IMR-90 (cell line): ENCODE measurements around the gene NYAP1. TPM values are rescaled to one million over a fixed set of nuclear protein-coding genes. Genes with fewer than 3 reads are reported as not detected.
A peak's percentile ranks its signal among the peaks of the same experiment; 100 is the strongest.

Source experiments
- ATAC-seq: fragments of 200-7000 bp; cut with Tn5 transposase; 2 replicates; pipeline ENCODE4 v1.9.1; 2020; ENCODE audit warnings: low read depth, mild to moderate bottlenecking, moderate library complexity
- BruUV-seq: library from RNA; stranded (reverse); fragments of 400-500 nt; replicated peaks from 2 replicates; lab custom pipeline; 2021; lab: Mats Ljungman, UMichigan
- CTCF ChIA-PET: fragments of 300-600 bp; formaldehyde crosslinking; extraction: SDS; loops from one replicate; lab custom pipeline; 2021; ENCODE audit warnings: antibody characterized with exemption; lab: Yijun Ruan, JAX
- POLR2A ChIA-PET: fragments of 300-600 bp; sonication (Branson Sonifier 250); formaldehyde crosslinking; loops from one replicate; lab custom pipeline; 2022; ENCODE audit warnings: antibody characterized with exemption; ENCODE audit not compliant: unreplicated experiment; lab: Charles Lee
- DNase-seq: peaks from one replicate; pipeline ENCODE4 v3.0.0; 2013
- H2AFZ ChIP-seq: replicated peaks from 2 replicates; pipeline ENCODE3; 2013; ENCODE audit warnings: low read length, mild to moderate bottlenecking; ENCODE audit not compliant: poor library complexity
- H2AK5ac ChIP-seq: 2 replicates; pipeline ENCODE4 v1.6.1; 2013; ENCODE audit warnings: low read depth, low read length, inconsistent platforms
- H2AK9ac ChIP-seq: replicated peaks from 2 replicates; pipeline ENCODE3; 2013; ENCODE audit warnings: mild to moderate bottlenecking, low read depth, low read length, moderate library complexity; ENCODE audit not compliant: poor library complexity
- H2BK120ac ChIP-seq: 2 replicates; pipeline ENCODE4 v1.6.1; 2013; ENCODE audit warnings: low read depth, low read length, inconsistent platforms
- H2BK15ac ChIP-seq: 3 replicates; pipeline ENCODE4 v1.6.1; 2013; ENCODE audit warnings: low read depth, low read length, inconsistent platforms
- H2BK20ac ChIP-seq: 2 replicates; pipeline ENCODE4 v1.6.1; 2013; ENCODE audit warnings: low read depth, mild to moderate bottlenecking, inconsistent platforms, low read length, moderate library complexity
- H2BK5ac ChIP-seq: 2 replicates; pipeline ENCODE4 v1.6.1; 2013; ENCODE audit warnings: mild to moderate bottlenecking, low read depth, low read length, inconsistent platforms; ENCODE audit not compliant: poor library complexity, severe bottlenecking
- H3K14ac ChIP-seq: replicated peaks from 2 replicates; pipeline ENCODE4 v1.6.1; 2013; ENCODE audit warnings: low read depth, low read length, inconsistent platforms
- H3K18ac ChIP-seq: 2 replicates; pipeline ENCODE4 v1.6.1; 2013; ENCODE audit warnings: low read depth, low read length, control low read depth
- H3K23ac ChIP-seq: 2 replicates; pipeline ENCODE4 v1.6.1; 2013; ENCODE audit warnings: low read depth, low read length, inconsistent platforms
- H3K27ac ChIP-seq: 2 replicates; pipeline ENCODE4 v1.5.1; 2013; ENCODE audit warnings: mild to moderate bottlenecking, control low read depth, low read length; ENCODE audit not compliant: insufficient read depth
- H3K27me3 ChIP-seq: 2 replicates; pipeline ENCODE4 v1.6.1; 2013; ENCODE audit warnings: low read length; ENCODE audit not compliant: control insufficient read depth, insufficient read depth
- H3K36me3 ChIP-seq: 2 replicates; pipeline ENCODE4 v1.6.1; 2013; ENCODE audit warnings: low read length, mixed read lengths; ENCODE audit not compliant: control insufficient read depth, insufficient read depth
- H3K4ac ChIP-seq: 2 replicates; pipeline ENCODE4 v1.6.1; 2013; ENCODE audit warnings: low read depth, low read length, inconsistent platforms
- H3K4me1 ChIP-seq: 2 replicates; pipeline ENCODE4 v1.6.1; 2013; ENCODE audit warnings: low read length, mixed read lengths; ENCODE audit not compliant: control insufficient read depth, insufficient read depth
- H3K4me2 ChIP-seq: 2 replicates; pipeline ENCODE4 v1.6.1; 2013; ENCODE audit warnings: low read depth, mild to moderate bottlenecking, control low read depth, low read length, moderate library complexity
- H3K4me3 ChIP-seq: 2 replicates; pipeline ENCODE4 v1.5.1; 2013; ENCODE audit warnings: low read depth, mild to moderate bottlenecking, control low read depth, low read length, moderate library complexity; ENCODE audit not compliant: insufficient read depth
- H3K56ac ChIP-seq: 2 replicates; pipeline ENCODE4 v1.6.1; 2013; ENCODE audit warnings: low read length, inconsistent platforms; ENCODE audit not compliant: insufficient read depth; ENCODE audit errors: extremely low read depth
- H3K79me1 ChIP-seq, 2 experiments: 2 replicates each; pipeline ENCODE4 v1.6.1; 2013; ENCODE audit warnings: low read length in 2 of 2, inconsistent platforms in 1 of 2, low read depth in 1 of 2
- H3K9ac ChIP-seq: 2 replicates; pipeline ENCODE4 v1.6.1; 2013; ENCODE audit warnings: low read depth, low read length, control low read depth
- H3K9me1 ChIP-seq: 2 replicates; pipeline ENCODE4 v1.6.1; 2013; ENCODE audit warnings: low read length, inconsistent platforms; ENCODE audit not compliant: insufficient read depth
- H3K9me3 ChIP-seq: 2 replicates; pipeline ENCODE4 v1.6.1; 2013; ENCODE audit warnings: low read length; ENCODE audit not compliant: control insufficient read depth, insufficient read depth
- H4K20me1 ChIP-seq: 2 replicates; pipeline ENCODE4 v1.6.1; 2013; ENCODE audit warnings: low read length, inconsistent platforms; ENCODE audit not compliant: insufficient read depth
- H4K5ac ChIP-seq: 2 replicates; pipeline ENCODE4 v1.6.1; 2013; ENCODE audit warnings: mild to moderate bottlenecking, low read depth, low read length, control low read depth
- H4K8ac ChIP-seq, 2 experiments: 2 replicates each; pipeline ENCODE4 v1.6.1; 2013; ENCODE audit warnings: low read depth in 2 of 2, low read length in 2 of 2, control low read depth in 1 of 2, inconsistent platforms in 1 of 2
- H4K91ac ChIP-seq: 2 replicates; pipeline ENCODE4 v1.6.1; 2013; ENCODE audit warnings: low read depth, low read length, inconsistent platforms; ENCODE audit not compliant: insufficient read depth
- BHLHE40 ChIP-seq: fragments of 150-350 bp; IDR thresholded peaks from 2 replicates; pipeline ENCODE4 v1.6.1; 2016; ENCODE audit warnings: mild to moderate bottlenecking, low read depth, low read length
- CHD1 ChIP-seq: IDR thresholded peaks from 2 replicates; pipeline ENCODE4 v1.6.1; 2012; ENCODE audit warnings: low read depth, low read length, improper control_type of control experiment
- CTCF ChIP-seq: conservative IDR thresholded peaks from 2 replicates; pipeline ENCODE4 v1.5.1; 2012; ENCODE audit warnings: mild to moderate bottlenecking, low read depth, low read length, improper control_type of control experiment
- FOS ChIP-seq: fragments of 150-350 bp; IDR thresholded peaks from 2 replicates; pipeline ENCODE4 v1.6.1; 2016; ENCODE audit warnings: low read depth, low read length
- MAFK ChIP-seq: IDR thresholded peaks from 2 replicates; pipeline ENCODE4 v1.6.1; 2012; ENCODE audit warnings: low read depth, low read length, improper control_type of control experiment
- MAZ ChIP-seq: IDR thresholded peaks from 2 replicates; pipeline ENCODE4 v1.6.1; 2012; ENCODE audit warnings: low read depth, mild to moderate bottlenecking, low read length, improper control_type of control experiment, moderate library complexity, borderline replicate concordance
- MXI1 ChIP-seq: IDR thresholded peaks from 2 replicates; pipeline ENCODE4 v1.6.1; 2012; ENCODE audit warnings: low read depth, mild to moderate bottlenecking, low read length, moderate library complexity, borderline replicate concordance
- POLR2A ChIP-seq: IDR thresholded peaks from 2 replicates; pipeline ENCODE4 v1.6.1; 2012; ENCODE audit warnings: mild to moderate bottlenecking, low read depth, low read length
- RAD21 ChIP-seq: IDR thresholded peaks from 2 replicates; pipeline ENCODE4 v1.6.1; 2012; ENCODE audit warnings: low read length, improper control_type of control experiment
- RCOR1 ChIP-seq: IDR thresholded peaks from 2 replicates; pipeline ENCODE4 v1.6.1; 2012; ENCODE audit warnings: mild to moderate bottlenecking, low read length, improper control_type of control experiment; ENCODE audit not compliant: insufficient replicate concordance
- RFX5 ChIP-seq: IDR thresholded peaks from 2 replicates; pipeline ENCODE4 v1.8.0; 2012; ENCODE audit warnings: low read depth, mild to moderate bottlenecking, low read length, moderate library complexity
- SMC3 ChIP-seq: fragments of 150-350 bp; IDR thresholded peaks from 2 replicates; pipeline ENCODE4 v1.6.1; 2016; ENCODE audit warnings: low read depth, mild to moderate bottlenecking, antibody characterized with exemption, low read length, moderate library complexity
- USF2 ChIP-seq: fragments of 150-350 bp; IDR thresholded peaks from 2 replicates; pipeline ENCODE4 v1.6.1; 2017; ENCODE audit warnings: mild to moderate bottlenecking, antibody characterized with exemption, low read length, low read depth
- WGBS, 2 experiments: methylation state at CpG; one replicate each; pipeline versions ENCODE4 v1.1.5 to v1.1.7; 2013; ENCODE audit warnings: missing lambda C conversion rate in 2 of 2; ENCODE audit not compliant: insufficient read length in 1 of 2; ENCODE audit errors: extremely low coverage in 2 of 2; 5-methylcytosine and 5-hydroxymethylcytosine counted together
- dilution Hi-C: fragments of 300-500 bp; cut with HindIII; formaldehyde crosslinking; loops from one replicate; pipeline ENCODE4 v1.14.3; 2018; ENCODE audit warnings: low sequenced_read_pairs; ENCODE audit not compliant: unreplicated experiment
- in situ Hi-C: fragments of 300-500 bp; cut with MboI; formaldehyde crosslinking; loops from 3 replicates; pipeline ENCODE4 v1.14.3; 2019; ENCODE audit warnings: low sequenced_read_pairs, inconsistent platforms, mixed read lengths
- intact Hi-C: fragments of 100-400 bp; cut with micrococcal nuclease; formaldehyde crosslinking; loops from 2 replicates; pipeline ENCODE4 v1.10.0; 2022
- polyA plus RNA-seq, 3 experiments: library from polyadenylated mRNA; depleted of rRNA; stranded (reverse); fragments of >200 nt; gene quantifications; 2 replicates each; pipeline ENCODE4 v1.2.3, GENCODE V29; 2012; ENCODE audit warnings: low replicate concordance in 1 of 3
- total RNA-seq: library from RNA; depleted of rRNA; stranded (reverse); fragments of >200 nt; gene quantifications from 2 replicates; pipeline ENCODE4 v1.2.3, GENCODE V29; 2012

Gene NYAP1
- total and polyA plus RNA-seq, 2 of the 4 experiments (the other 2 are of a cell fraction): 0.18 to 1.3 TPM

DNA sequence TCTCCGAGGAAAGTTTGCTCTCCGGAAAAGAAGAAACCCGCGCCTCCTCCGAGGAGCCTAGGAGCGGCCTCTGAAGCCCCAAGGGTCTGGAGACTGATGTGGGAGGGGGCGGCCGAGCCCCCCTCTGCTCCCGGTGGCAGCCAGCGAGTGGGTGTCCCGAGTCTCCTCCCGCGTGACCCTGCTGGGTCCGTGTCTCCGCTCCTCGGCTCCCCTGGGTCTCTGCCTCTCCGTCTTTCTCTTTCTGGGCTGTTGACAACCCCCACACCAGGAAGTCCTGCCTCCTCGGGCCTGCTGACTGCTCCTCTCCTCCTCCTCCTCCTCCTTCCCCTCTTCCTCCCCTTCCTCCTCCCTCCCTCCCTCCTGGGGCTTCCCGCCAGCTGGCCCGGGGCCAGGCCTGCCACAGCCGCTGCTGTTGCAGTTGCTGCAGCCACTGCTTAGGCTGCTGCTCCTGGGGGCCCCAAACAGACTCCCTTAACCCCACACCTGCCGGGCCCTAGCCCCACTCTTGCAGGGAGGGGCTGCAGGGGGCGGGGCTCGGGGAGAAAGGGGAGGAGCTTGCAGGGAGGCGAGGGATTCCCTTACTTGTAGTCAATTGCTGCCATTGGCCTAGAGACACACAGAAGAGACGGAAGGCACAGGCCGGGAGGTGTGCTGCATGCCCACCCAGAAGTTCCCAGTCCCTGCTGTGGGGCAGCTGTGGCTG, 4.6 kb upstream of the NYAP1 start, which contains the start of gene TSC22D4 (continued):
- TF ChIP-seq CHD1: no peak
- peak; percentile 65; the same call in 1 of the 2 replicates for TF ChIP-seq MXI1

DNA sequence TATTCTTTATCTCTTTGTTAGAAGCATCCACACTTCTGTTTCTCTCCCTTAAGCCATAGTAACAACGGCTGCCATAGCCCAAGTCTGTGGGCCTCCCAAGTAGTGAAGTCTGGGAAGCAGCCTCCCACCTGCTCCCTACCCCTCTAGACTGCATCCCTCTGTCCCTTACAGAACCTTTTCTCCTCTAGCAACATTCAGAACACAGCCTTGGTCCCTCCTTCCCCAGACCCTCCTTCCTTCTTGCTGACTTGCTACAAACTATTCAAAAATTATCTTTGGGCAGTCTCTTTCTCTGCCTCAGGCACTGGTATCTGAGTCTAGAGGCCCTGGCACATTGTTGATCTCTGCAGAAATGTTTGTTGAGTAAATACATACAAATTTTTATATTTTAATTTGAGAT, 2.3 kb upstream of the NYAP1 start:
- Histone ChIP-seq H2BK5ac (no peak overlapping the region), H3K79me1 (peaks cover 7 to 18% of the 10 kb centered on the region in 2 experiments; a peak in 3 of 4 replicates), H3K23ac (no peak overlapping the region), H3K56ac (no peak overlapping the region), H3K14ac (no peak overlapping the region), H2BK20ac (no peak overlapping the region), H3K4me1 (peaks cover 12% of the 10 kb centered on the region), H3K27me3 (no peaks in the 10 kb centered on the region), H4K91ac (no peak overlapping the region), H3K9me1 (no peaks in the 10 kb centered on the region), H4K20me1 (peaks cover 15% of the 10 kb centered on the region), H3K4ac (no peak overlapping the region), H3K9me3 (no peaks in the 10 kb centered on the region), H2AK9ac (no peak overlapping the region), H3K4me3 (no peak overlapping the region), H2AK5ac (no peak overlapping the region), H4K8ac (no peak overlapping the region), H2BK120ac (no peak overlapping the region), H3K18ac (no peak overlapping the region), H3K27ac (no peak overlapping the region), H2AFZ (no peak overlapping the region), H3K9ac (no peak overlapping the region), H3K4me2 (no peak overlapping the region), H3K36me3 (peaks cover 7% of the 10 kb centered on the region; the same call in 1 of the 2 replicates), H4K5ac (no peak overlapping the region), H2BK15ac (no peak overlapping the region)
- ChIA-PET CTCF (no interaction called here), POLR2A (no interaction called here)
- WGBS, 2 experiments: no CpG with 5 or more reads among the region's 1 CpG
- no peak for DNase-seq
- no peak for ATAC-seq
- in situ Hi-C loops (loop anchor here (5.0 kb wide), 1 partner anchor 61 kb away; no protein-coding TSS in a partner anchor), intact Hi-C loops (no loop called here), dilution Hi-C loops (no loop called here)
- no TSS peak for BruUV-seq
- TF ChIP-seq POLR2A (no peak), SMC3 (no peak), RFX5 (no peak), MAZ (no peak), BHLHE40 (no peak), USF2 (no peak), MAFK (no peak), RCOR1 (no peak), CTCF (no peak), RAD21 (no peak), FOS (no peak)
